ENCODE measurements around the gene SCN8A.

SCN8A gene

DNA sequence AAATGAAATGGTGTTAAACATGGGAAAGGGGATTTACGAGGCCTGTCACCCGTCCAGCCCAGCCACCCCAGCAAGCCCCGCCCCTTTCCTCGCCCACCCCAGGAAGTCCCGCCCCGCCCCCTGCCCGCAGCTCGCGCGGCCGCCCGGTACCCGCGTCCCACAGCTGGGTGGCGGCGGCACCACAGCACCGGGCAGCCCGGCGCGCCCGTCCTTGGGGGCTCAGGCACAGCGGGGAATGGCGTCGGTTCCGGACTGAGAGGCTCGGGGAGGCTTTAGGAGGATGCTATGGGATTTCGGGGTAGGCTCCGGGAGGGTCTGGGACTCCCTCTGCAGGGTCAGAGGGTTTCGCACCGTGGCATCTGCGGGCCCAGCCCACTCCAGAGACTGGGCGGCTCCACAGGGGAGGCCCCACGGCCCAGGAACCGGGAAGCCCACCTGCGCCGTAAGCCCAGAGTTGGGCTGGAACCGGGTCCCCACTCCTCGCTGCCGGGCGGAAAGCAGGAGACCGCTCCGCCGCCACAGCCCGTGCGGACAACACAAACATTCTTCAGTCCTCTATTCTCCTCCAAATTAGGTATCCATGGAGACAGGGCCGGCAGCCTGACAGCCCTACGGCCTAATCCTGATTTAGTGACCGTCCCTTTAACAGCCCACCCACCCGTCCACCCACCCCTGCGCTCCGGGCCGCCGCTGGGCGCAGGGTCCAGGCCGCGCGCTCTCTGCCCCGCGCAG is 256.0 kb downstream of the SCN8A start:
- Histone ChIP-seq H3K27me3 (ENCODE audit: insufficient read depth, low read length) (no peaks in the 10 kb centered on the region), H3K4me1 (ENCODE audit: insufficient read depth, low read length) (peaks cover 24% of the 10 kb centered on the region), H2AFZ (ENCODE audit: low read depth, low read length) (peak overlapping the region; percentile 64), H3K4me3 (ENCODE audit: low read length) (peak overlapping the region; percentile 83), H3K36me3 (ENCODE audit: insufficient read depth, low read length) (peaks cover 20% of the 10 kb centered on the region), H3K9me3 (ENCODE audit: low read length) (no peaks in the 10 kb centered on the region)

DNA sequence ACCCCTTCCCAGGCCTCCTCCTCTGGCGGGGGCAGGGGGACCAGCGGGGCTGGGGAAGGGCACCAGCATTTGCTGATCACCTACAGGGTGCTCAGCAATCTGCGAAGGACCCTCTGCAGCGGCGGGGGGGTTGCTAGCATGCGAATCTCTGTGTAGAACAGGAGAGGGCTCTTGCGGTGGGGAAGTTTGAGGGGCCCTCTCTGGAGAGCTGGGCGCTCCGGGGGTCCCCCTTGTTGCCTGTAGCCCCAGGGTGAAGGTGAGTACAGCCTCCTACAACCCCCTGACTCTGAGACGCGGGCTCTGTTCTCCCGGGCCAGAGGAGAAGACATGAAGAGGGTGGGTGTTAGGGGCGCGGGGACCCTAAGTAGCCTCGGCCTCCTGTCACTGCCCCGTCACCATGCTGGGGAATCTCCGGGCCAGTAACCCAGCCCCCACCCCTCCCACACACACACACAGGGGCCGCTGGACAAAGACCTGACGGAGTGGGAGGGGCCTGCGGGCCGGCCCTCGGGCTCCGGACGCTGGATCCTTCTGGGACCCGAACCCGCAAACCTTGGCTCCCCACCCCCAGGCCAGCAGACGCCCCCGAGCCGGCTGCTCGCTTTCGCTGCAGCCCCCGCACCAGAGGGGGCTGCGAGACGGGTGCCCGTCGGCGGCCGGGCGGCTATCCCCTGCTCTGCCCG is 256.8 kb downstream of the SCN8A start:
- Histone ChIP-seq H3K36me3 (ENCODE audit: insufficient read depth, low read length) (peaks cover 21% of the 10 kb centered on the region), H3K4me3 (ENCODE audit: low read length) (peak overlapping the region; percentile 83), H3K9me3 (ENCODE audit: low read length) (no peaks in the 10 kb centered on the region), H2AFZ (ENCODE audit: low read depth, low read length) (peak overlapping the region; percentile 59), H3K27me3 (ENCODE audit: insufficient read depth, low read length) (no peaks in the 10 kb centered on the region), H3K4me1 (ENCODE audit: insufficient read depth, low read length) (peaks cover 19% of the 10 kb centered on the region)

DNA sequence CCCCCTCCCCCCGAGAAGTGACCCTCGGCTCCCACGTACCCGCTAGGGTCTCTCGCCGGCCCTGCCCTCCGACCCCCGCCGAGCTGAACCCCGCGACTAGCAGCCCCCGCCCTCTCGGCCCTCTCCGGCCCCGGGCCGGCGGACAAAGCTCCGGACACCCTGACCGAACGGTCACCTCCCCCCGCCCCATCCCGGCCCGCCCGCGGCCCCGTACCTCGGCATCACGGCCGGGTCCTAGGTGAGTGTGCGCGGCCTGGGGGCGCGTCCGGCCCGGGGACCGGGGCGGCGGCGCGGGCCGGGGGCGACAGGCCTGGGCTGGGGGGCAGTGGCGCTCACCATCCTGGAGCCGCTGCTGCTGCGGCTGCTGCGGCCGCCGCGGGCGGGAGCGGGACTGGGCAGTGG is 257.3 kb downstream of the SCN8A start, which contains the start of gene FIGNL2:
Gene FIGNL2 (minus strand): TSS at position 393 of the 402 bp plus-strand sequence. CDS start 26,305 bp downstream, outside the sequence.
- Histone ChIP-seq H3K4me3 (ENCODE audit: low read length) (peak within 1 kb of the TSS; percentile 83), H3K36me3 (ENCODE audit: insufficient read depth, low read length) (peaks cover 18% of the 10 kb centered on the region), H2AFZ (ENCODE audit: low read depth, low read length) (peak within 1 kb of the TSS; percentile 59), H3K9me3 (ENCODE audit: low read length) (no peaks in the 10 kb centered on the region), H3K27me3 (ENCODE audit: insufficient read depth, low read length) (no peaks in the 10 kb centered on the region), H3K4me1 (ENCODE audit: insufficient read depth, low read length) (peaks cover 16% of the 10 kb centered on the region)

DNA sequence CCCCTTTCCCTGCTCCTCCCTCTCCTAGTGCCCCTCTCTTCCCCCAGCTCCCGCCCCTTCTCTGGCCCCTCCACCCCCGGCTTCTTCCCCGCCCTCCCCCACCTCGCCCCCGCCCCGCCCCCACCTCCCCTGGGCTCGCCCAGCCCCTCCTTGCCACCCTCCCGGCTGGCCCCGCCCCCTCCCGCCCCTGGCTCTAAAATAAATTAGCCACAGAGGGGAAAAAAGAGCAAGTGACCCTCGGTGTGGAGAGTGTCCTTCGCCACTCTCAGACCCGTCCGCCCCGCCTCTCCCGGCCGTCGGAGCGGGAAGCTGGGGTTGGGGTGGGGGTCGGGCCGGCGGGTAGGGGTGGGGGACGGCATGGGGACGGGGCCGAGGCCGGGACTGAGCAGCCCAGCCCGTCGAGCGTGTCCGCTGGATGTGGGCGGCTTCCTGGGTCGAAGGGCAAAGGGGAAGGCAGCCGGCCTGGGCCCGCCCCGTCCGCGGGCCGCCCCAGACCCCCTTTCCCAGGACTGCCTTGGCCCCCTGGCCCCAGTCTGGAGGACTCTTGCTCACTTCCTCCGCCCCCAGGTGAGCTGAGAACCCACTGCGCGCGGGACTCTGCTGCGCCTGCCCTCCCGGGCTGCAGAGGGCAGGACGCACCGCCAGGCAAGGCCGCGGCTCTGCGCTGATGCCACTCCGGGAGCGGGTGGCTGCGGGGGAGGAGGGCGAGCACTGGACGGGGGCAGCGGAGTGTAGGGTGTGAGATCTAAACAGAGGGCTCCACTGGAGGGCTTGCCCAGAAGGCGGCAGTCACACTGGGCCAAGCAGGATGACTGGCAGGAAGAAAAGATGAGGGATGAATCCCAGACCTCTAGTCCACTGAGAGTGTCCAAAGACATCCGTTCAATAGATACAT is 258.1 kb downstream of the SCN8A start:
- peaks cover 16% of the 10 kb centered on the region for H3K4me1 ChIP-seq (ENCODE audit: insufficient read depth, low read length)
- H3K4me3 ChIP-seq (ENCODE audit: low read length), result peak overlapping the region; percentile 29
- peaks cover 14% of the 10 kb centered on the region for H3K36me3 ChIP-seq (ENCODE audit: insufficient read depth, low read length)
- no peaks in the 10 kb centered on the region for H3K27me3 ChIP-seq (ENCODE audit: insufficient read depth, low read length)
- H3K9me3 ChIP-seq (ENCODE audit: low read length), result no peaks in the 10 kb centered on the region
- H2AFZ ChIP-seq (ENCODE audit: low read depth, low read length), result no peak overlapping the region

DNA sequence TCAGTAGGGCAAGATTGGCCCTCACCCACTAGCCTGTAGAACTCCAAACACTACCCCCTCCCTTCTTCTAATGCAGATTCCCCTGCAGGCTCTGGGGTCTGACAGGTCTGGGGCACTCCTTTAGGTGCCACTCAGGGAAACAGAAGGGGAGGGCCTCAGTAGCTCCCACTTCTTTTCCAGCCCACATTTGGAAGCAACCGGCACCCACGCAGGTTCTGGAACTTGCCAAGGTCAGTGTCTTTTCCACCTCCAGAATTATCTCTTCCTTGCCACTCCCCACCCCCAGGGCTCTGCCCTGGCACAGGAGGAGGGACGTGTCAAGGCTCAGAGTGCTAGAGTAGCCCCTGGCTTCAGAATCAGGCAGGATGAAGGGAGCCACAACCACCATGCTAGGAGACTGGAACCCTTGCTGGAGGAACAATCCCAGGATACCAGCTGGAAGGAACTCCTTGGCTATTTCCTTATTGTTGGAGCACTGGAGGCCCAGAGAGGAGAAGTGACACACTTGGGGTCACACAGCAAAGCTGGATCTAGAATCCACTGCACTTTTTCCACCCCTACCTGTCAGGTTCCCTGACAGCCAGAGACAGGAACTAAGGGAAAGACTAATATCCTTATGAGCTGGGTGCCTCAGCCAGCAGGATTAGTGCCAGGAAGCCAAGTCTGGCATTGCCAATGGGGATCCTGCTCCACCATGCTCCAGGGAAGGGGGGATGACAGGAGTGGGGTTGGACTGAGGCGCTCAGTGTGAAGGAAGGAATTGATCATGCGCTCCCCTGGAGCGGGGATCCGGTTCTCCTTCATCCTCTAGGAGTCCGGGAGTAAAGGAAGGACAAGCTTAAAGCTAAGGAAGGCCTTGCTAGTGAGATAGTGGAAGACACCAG is 259.3 kb downstream of the SCN8A start:
- peaks cover 14% of the 10 kb centered on the region for H3K4me1 ChIP-seq (ENCODE audit: insufficient read depth, low read length)
- H3K27me3 ChIP-seq (ENCODE audit: insufficient read depth, low read length), result no peaks in the 10 kb centered on the region
- H3K36me3 ChIP-seq (ENCODE audit: insufficient read depth, low read length), result peaks cover 7% of the 10 kb centered on the region
- no peaks in the 10 kb centered on the region for H3K9me3 ChIP-seq (ENCODE audit: low read length)
- H3K4me3 ChIP-seq (ENCODE audit: low read length), result no peak overlapping the region
- no peak overlapping the region for H2AFZ ChIP-seq (ENCODE audit: low read depth, low read length)

DNA sequence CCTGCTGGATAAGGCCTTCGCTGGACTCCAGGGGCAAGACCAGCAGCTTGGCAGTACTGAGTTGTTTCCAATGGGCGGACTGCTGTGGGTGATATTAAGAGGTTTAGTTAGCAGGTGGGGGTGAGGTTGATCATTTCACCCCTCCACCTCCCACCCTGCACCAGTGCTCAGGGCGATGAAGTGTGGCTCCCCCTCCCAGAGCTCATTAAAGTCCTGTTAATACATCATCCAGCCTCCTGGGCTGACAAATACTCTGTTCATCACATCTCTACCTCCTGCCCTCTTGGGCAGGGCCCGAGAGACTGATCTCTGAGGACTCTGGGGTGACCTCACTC is 259.9 kb downstream of the SCN8A start:
- H3K4me3 ChIP-seq (ENCODE audit: low read length), result no peak overlapping the region
- H3K36me3 ChIP-seq (ENCODE audit: insufficient read depth, low read length), result peaks cover 3% of the 10 kb centered on the region
- H2AFZ ChIP-seq (ENCODE audit: low read depth, low read length), result no peak overlapping the region
- no peaks in the 10 kb centered on the region for H3K27me3 ChIP-seq (ENCODE audit: insufficient read depth, low read length)
- peaks cover 8% of the 10 kb centered on the region for H3K4me1 ChIP-seq (ENCODE audit: insufficient read depth, low read length)
- H3K9me3 ChIP-seq (ENCODE audit: low read length), result no peaks in the 10 kb centered on the region

DNA sequence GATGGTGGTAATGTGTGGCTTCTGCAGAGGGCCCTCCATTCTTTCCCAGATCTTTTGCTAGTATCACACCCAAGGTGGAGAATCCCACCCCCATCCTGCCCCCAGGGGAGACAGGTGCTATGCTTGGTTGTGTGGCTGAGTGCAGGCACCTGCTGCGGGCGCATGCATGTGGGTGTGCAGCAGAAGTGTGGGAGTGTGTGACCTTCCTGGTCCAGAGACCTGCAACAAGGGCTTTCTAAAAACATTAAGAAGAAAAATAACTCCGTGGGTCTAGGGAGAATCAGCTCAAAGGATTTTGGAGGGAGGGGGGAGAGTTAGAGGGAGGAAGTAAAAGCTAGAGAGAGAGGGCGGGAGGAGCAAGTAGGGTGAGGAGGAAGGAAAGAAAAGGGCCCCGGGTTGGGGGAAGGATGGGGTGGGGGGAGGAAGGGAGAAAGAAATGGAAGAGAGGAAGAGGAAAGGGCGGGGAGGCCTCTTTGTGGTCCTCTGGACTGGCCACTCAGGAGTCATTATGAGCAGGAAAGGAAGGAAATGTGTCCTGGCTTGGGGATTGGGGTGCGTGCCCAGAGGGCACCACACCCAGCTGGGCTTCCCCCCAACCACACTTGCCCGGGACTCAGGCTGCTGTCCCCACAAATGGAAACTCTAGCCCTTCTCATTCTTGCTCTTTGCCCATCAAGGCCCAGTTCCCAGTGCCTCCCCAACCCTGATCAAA is 260.5 kb downstream of the SCN8A start:
- Histone ChIP-seq H3K4me1 (ENCODE audit: insufficient read depth, low read length) (peaks cover 2% of the 10 kb centered on the region), H3K9me3 (ENCODE audit: low read length) (no peaks in the 10 kb centered on the region), H3K27me3 (ENCODE audit: insufficient read depth, low read length) (no peaks in the 10 kb centered on the region), H3K36me3 (ENCODE audit: insufficient read depth, low read length) (peaks cover 3% of the 10 kb centered on the region), H2AFZ (ENCODE audit: low read depth, low read length) (no peak overlapping the region), H3K4me3 (ENCODE audit: low read length) (no peak overlapping the region)

DNA sequence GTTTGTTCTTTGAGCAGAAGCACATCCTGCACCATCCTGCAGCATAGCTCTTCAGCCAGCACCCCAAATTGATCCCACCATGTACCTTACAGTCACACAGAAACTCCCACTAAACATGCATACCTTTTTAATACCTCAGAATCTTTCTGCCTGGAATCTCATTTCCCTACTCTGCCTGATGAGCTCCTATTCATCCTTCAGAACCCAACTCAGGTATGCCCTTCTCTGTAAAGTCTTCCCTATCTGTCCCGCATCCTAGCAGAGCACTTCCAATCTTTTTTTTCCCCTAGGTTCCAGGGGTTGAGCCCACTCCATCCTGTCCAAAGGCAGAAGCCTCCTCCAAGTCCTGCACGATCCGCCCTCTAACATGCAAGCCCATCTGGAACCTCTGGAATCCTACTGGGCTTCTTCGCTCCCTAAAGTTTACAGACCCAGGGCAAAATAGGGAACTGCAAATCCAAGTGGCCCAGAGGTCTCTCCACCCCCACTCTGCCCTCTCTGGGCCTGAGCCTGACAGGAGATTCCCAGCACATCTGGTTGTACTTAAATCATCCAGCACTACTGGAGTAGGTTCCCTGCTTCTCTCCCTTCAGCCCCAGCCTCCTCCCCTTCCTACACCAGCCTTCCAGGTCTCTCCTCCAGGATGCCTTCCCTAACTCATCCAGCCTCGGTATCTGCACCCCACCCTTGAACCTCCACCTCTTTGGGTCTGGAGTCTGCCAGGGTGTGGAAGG is 261.5 kb downstream of the SCN8A start:
- H3K4me3 ChIP-seq (ENCODE audit: low read length), result no peak overlapping the region
- no peaks in the 10 kb centered on the region for H3K9me3 ChIP-seq (ENCODE audit: low read length)
- H3K27me3 ChIP-seq (ENCODE audit: insufficient read depth, low read length), result no peaks in the 10 kb centered on the region
- H3K4me1 ChIP-seq (ENCODE audit: insufficient read depth, low read length), result no peaks in the 10 kb centered on the region
- H2AFZ ChIP-seq (ENCODE audit: low read depth, low read length), result no peak overlapping the region
- H3K36me3 ChIP-seq (ENCODE audit: insufficient read depth, low read length), result peaks cover 3% of the 10 kb centered on the region

DNA sequence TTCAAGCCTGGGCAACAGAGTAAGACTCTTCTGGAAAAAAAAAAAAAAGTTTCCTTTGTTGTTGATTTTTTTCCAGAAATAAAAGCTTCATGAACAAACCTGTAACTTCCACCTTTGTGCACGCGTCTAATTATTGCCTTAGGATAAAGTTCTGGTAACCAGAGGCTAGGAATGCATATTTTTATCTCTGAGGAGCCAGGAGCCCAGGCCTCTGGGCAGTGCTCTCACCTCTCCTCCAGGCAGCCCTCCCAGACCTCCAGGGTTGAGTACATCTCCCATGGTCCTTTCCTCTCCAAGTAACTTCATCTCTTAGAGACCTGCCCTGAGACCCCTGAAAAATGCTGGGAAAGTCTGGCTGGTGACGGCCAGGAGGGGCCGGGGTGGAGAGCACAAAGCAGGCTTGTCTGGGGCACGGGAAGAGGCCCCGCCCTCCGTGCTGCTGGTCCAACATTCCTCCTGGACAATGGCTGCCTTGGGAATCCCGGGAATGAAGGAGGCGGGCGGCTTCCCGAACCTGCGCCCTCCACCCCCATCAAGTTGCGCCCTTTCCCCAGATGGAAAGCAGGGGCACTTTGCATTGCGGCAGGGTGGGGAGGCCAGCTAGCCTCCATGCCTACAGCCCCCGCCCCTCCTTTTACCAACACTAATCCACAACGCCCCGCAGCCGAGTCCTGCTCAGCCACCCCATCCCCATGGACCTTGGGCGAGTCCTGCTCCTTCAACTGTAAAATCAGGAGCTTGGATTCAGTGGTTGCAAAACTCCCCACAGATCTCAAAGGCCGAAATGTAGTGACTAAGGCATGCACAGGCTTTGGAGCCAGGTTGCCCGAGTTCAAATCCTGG is 264.8 kb downstream of the SCN8A start:
- H3K4me1 ChIP-seq (ENCODE audit: insufficient read depth, low read length), result no peaks in the 10 kb centered on the region
- H3K4me3 ChIP-seq (ENCODE audit: low read length), result no peak overlapping the region
- H2AFZ ChIP-seq (ENCODE audit: low read depth, low read length), result no peak overlapping the region
- no peaks in the 10 kb centered on the region for H3K27me3 ChIP-seq (ENCODE audit: insufficient read depth, low read length)
- H3K36me3 ChIP-seq (ENCODE audit: insufficient read depth, low read length), result peaks cover 3% of the 10 kb centered on the region
- H3K9me3 ChIP-seq (ENCODE audit: low read length), result no peaks in the 10 kb centered on the region

DNA sequence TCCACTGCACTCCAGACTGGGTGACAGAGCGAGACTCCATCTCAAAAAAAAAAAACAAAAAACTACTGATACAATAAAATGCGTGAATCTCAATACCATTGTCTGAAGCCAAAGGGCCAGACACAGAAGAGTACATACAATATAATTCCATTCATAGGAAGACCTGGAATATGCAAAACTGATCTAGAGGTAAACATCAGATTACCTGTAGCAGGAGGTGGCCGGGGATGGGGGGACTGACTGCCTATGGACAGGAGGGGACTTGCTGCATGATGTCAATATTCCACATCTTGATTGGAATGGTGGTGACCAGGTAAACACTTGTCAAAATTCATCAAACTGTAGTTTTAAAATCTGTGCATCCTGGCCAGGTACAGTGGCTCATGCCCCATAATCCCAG is 270.0 kb downstream of the SCN8A start:
- Histone ChIP-seq H3K4me3 (ENCODE audit: low read length) (no peak overlapping the region), H3K4me1 (ENCODE audit: insufficient read depth, low read length) (peaks cover 29% of the 10 kb centered on the region), H3K27me3 (ENCODE audit: insufficient read depth, low read length) (no peaks in the 10 kb centered on the region), H3K9me3 (ENCODE audit: low read length) (no peaks in the 10 kb centered on the region), H2AFZ (ENCODE audit: low read depth, low read length) (no peak overlapping the region), H3K36me3 (ENCODE audit: insufficient read depth, low read length) (no peaks in the 10 kb centered on the region)
